ENCODE measurements around the gene WDR59. TPM values are rescaled to one million over a fixed set of nuclear protein-coding genes. Genes with fewer than 3 reads are reported as not detected.
"Not testable (repeated sequence)": the region's sequence is repeated elsewhere in the genome, so short reads cannot be mapped to it uniquely, and the experiment has no call there.

WDR59 gene
- total RNA-seq, 2 experiments from 2014 or later: 59.0 to 74.6 TPM

DNA sequence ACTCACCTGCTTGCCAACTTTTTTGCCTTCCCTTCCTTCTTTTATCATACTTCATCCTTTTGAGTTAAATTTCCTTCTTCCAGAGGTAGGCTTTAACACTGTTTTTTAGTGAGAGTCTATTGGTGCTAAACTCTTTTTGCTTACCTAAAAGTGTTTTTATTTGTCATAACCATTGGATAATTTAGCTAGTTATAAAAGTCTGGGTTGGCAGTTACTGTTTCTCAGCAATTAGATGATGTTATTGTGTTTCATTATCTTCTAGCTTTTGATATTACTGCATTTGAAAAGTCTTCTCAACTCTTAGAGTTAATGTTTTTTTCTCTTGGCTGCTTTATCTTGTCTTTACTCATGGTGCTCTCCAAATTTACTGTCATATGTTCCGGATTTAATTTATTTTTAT lies 36.5 kb upstream of the WDR59 start:
- peaks cover 10% of the 10 kb centered on the region for H3K9me3 Mint-ChIP-seq (ENCODE audit: low read depth)
- H3K27me3 Mint-ChIP-seq: no peaks in the 10 kb centered on the region
- H3K27ac Mint-ChIP-seq: no peak overlapping the region
- no peak for DNase-seq
- peaks cover 35% of the 10 kb centered on the region for H3K36me3 Mint-ChIP-seq
- peaks cover 37% of the 10 kb centered on the region for H3K4me1 Mint-ChIP-seq
- no peak overlapping the region for H3K4me3 Mint-ChIP-seq
- ATAC-seq: no peak
- CTCF ChIA-PET: interaction anchor here (0.8 kb wide), 1 partner anchor 14 kb away, joined by 3 read pairs; no protein-coding TSS in a partner anchor

DNA sequence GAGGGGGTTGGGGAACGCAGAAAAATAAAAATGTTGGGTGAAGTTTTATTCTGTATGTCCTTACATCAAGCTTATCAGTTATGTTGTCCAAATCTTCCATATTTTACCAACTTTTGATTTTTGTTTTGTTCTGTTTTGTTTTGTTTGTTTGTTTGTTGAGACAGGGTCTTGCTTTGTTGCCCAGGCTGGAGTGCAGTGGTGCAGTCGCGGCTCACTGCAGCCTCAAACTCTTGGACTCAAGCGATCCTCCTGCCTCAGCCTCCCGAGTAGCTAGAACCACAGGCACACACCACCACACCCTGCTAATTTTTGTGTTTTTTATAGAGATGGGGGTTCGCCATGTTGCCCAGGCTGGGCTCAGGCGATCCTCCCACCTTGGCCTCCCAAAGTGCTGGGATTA lies 34.7 kb upstream of the WDR59 start:
- H3K36me3 Mint-ChIP-seq: peaks cover 33% of the 10 kb centered on the region
- H3K4me3 Mint-ChIP-seq: no peak overlapping the region
- no peak overlapping the region for H3K27ac Mint-ChIP-seq
- DNase-seq (no peak), ATAC-seq (no peak)
- CTCF ChIA-PET: interaction anchor here (1.1 kb wide), 1 partner anchor 11 kb away, joined by 4 read pairs; no protein-coding TSS in a partner anchor
- H3K9me3 Mint-ChIP-seq (ENCODE audit: low read depth): peaks cover 10% of the 10 kb centered on the region
- H3K4me1 Mint-ChIP-seq: peaks cover 31% of the 10 kb centered on the region
- H3K27me3 Mint-ChIP-seq: no peaks in the 10 kb centered on the region

DNA sequence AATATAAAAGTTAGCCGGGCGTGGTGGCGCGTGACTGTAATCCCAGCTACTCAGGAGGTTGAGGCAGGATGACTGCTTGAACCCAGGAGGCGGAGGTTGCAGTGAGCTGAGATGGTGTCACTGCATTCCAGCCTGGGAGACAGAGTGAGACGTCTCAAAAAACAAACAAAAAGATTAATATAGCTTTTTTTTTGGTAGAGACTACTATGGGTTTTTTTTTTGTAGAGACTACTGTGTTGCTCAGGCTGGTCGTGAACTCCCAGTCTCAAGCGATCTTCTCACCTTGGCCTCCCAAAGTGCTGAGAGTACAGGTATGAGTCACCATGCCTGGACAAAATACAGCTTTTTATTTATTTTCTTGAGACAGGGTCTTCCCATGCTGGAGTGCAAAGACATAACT lies 34.1 kb upstream of the WDR59 start:
- no peaks in the 10 kb centered on the region for H3K27me3 Mint-ChIP-seq
- H3K36me3 Mint-ChIP-seq: peaks cover 35% of the 10 kb centered on the region
- H3K9me3 Mint-ChIP-seq (ENCODE audit: low read depth): peaks cover 10% of the 10 kb centered on the region
- CTCF ChIA-PET: interaction anchor here (1.1 kb wide), 1 partner anchor 11 kb away, joined by 4 read pairs; no protein-coding TSS in a partner anchor
- peaks cover 27% of the 10 kb centered on the region for H3K4me1 Mint-ChIP-seq
- DNase-seq: no peak
- no peak overlapping the region for H3K4me3 Mint-ChIP-seq
- ATAC-seq: no peak
- H3K27ac Mint-ChIP-seq: no peak overlapping the region

DNA sequence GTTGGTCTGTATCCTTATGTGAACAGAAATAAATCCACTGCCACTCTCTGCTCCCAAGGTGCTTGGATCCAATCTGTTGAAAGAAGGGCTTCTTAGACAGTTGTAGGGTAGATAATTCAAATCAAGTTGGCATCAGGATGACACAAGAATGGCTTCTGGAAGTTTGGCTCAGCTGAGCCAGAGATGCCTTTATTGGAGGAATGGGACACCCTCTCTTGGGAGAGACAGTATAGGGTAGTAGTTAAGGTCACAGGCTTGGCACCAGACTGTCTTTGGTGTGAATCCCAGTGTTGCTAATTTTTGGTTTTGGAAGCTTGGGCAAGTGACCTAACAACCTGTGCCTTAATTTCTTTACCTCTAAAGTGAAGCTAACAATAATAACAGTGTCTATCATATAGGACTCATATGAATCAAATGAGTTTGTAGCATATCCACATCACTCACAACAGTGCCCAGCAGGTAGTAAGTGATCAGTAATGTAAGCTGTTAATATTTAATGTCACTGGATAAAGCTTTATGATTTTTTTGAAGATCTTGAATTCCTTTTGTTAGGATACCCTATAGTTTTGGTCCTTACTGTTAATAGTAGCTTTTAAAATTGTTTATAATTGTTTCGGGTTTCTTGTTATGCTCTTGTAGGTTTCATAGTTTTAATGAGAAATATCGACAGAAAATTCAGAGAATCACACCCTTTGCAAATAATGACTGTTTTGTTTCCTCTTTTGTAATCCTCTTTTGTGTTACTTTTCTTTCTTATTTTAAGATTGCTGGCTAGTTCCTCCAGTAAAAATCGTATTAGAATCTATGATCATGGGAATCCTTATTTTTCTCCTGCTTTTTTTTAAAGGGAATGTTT lies 33.0 kb upstream of the WDR59 start:
- Mint-ChIP-seq H3K9me3 (ENCODE audit: low read depth) (peaks cover 10% of the 10 kb centered on the region), H3K4me3 (no peak overlapping the region), H3K27me3 (no peaks in the 10 kb centered on the region), H3K4me1 (peaks cover 30% of the 10 kb centered on the region), H3K36me3 (peaks cover 31% of the 10 kb centered on the region), H3K27ac (no peak overlapping the region)
- no peak for DNase-seq
- no peak for ATAC-seq
- CTCF ChIA-PET: interaction anchor here (1.0 to 1.1 kb wide), 2 partner anchors 11 to 19 kb away, joined by 3 read pairs; partner anchors contain the start of gene ZNRF1

DNA sequence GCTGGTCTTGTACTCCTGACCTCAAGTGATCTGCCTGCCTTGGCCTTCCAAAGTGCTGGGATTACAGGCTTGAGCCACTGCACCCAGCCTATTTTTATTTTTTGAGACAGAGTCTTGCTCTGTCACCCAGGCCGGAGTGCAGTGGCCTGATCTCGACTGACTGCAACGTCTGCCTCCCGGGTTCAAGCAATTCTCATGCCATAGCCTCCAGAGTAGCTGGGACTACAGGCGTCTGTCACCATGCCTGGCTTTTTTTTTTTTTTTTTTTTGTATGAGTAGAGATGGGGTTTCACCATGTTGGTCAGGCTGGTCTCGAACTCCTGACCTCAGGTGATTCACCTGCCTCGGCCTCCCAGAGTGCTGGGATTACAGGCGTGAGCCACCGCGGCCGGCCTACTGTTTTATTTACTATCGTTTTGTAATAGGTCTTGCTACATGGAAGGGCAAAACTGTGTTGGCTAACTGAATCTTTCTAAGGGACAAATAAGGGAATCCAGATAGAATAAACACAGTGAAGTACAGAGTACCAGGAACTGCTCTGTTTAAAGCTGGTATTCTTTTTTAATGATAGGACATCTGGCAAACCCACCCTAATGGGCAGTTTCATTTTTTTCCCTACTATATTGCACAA lies 31.6 kb upstream of the WDR59 start:
- not testable (repeated sequence) for H3K4me3 Mint-ChIP-seq; H3K27me3 Mint-ChIP-seq; H3K9me3 Mint-ChIP-seq (ENCODE audit: low read depth); H3K27ac Mint-ChIP-seq; ATAC-seq; DNase-seq
- H3K4me1 Mint-ChIP-seq: peaks cover 41% of the 10 kb centered on the region
- CTCF ChIA-PET: interaction anchor here (1.1 to 1.6 kb wide), 2 partner anchors 10 to 94 kb away, joined by 3 to 4 read pairs; no protein-coding TSS in a partner anchor
- peaks cover 23% of the 10 kb centered on the region for H3K36me3 Mint-ChIP-seq

DNA sequence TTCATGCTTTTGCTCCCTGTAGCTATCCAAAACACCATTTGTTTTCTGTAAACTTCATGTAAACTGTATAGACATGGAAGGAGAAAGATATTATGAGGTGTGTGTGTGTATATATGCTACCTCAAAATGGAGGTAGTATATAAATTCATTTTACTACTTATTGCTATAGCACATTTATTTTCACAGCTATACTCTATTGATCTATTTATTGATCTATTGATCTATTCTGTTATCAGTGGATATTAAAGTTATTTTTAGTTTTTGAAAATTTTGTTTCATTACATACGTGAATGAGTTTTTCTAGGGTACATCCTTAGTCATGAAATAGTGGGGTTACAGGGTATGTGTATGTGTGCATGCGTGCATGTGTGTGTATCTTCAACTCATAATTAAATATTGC lies 29.4 kb upstream of the WDR59 start:
- Mint-ChIP-seq H3K27me3 (no peaks in the 10 kb centered on the region), H3K4me3 (no peak overlapping the region), H3K27ac (no peak overlapping the region), H3K36me3 (peaks cover 8% of the 10 kb centered on the region), H3K9me3 (ENCODE audit: low read depth) (no peaks in the 10 kb centered on the region), H3K4me1 (peaks cover 44% of the 10 kb centered on the region)
- ATAC-seq (no peak), DNase-seq (no peak)
- CTCF ChIA-PET: interaction anchor here (0.7 to 2.7 kb wide), 5 partner anchors 12 to 185 kb away, joined by 3 to 11 read pairs (median 3); partner anchors contain the start of gene ZNRF1

DNA sequence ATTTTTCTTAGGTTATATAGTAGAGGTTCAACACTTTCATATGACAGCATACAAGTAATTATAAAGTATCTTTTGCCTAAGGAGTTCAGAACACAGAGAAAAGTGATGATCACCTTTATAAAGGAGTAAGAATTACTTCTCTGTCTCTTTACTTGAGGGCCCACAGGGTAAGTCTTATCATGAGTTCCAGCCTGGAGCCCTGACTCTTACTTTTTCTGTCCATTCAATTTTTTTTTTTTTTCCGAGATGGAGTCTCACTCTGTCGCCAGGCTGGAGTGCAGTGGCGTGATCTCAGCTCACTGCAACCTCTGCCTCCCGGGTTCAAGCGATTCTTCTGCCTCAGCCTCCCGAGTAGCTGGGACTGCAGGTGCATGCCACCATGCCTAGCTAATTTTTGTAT lies 28.2 kb upstream of the WDR59 start:
- DNase-seq; H3K4me3 Mint-ChIP-seq; H3K9me3 Mint-ChIP-seq (ENCODE audit: low read depth); H3K27ac Mint-ChIP-seq; ATAC-seq; H3K27me3 Mint-ChIP-seq: not testable (repeated sequence)
- Mint-ChIP-seq H3K4me1 (peaks cover 46% of the 10 kb centered on the region), H3K36me3 (peaks cover 11% of the 10 kb centered on the region)
- CTCF ChIA-PET: interaction anchor here (1.0 to 3.2 kb wide), 6 partner anchors 14 to 98 kb away, joined by 3 to 25 read pairs (median 4); partner anchors contain the start of genes WDR59 and ZNRF1

DNA sequence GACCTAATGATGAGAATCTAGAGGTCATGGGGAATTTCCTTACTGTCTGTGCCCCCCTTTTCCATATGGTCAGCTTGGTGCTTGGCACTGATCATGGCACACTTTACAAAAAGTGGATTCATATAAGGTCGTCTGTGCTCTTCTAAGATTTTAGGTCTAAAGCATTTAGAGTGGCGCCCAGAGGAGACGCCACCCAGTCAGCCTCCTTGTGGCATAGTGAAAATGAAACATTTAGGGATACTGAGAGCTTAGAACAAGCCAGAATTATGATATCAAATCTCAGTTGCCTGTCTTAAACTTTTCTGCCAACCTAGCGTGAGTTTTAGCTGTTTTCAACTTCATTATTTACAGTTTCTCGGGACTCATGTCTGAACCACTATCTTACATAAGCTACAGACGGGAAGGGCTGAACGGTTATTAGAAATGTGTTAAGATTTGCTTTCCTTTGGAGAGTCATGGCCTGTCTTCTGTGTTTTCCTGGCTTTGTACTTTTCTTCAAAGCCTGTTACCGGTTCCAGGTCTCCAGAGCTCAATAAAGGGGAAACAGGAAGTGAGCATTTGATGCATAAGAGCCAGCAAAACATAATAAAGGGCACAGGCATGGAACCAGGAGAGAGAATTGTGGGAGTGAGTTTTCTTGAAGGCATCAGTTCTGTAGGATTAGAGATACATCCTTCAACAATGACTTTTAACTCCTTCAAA lies 27.6 kb upstream of the WDR59 start:
- H3K4me3 Mint-ChIP-seq: peak overlapping the region; percentile 62
- no peak for DNase-seq
- CTCF ChIA-PET: interaction anchor here (1.0 to 3.2 kb wide), 6 partner anchors 14 to 99 kb away, joined by 3 to 25 read pairs (median 4); partner anchors contain the start of genes WDR59 and ZNRF1

DNA sequence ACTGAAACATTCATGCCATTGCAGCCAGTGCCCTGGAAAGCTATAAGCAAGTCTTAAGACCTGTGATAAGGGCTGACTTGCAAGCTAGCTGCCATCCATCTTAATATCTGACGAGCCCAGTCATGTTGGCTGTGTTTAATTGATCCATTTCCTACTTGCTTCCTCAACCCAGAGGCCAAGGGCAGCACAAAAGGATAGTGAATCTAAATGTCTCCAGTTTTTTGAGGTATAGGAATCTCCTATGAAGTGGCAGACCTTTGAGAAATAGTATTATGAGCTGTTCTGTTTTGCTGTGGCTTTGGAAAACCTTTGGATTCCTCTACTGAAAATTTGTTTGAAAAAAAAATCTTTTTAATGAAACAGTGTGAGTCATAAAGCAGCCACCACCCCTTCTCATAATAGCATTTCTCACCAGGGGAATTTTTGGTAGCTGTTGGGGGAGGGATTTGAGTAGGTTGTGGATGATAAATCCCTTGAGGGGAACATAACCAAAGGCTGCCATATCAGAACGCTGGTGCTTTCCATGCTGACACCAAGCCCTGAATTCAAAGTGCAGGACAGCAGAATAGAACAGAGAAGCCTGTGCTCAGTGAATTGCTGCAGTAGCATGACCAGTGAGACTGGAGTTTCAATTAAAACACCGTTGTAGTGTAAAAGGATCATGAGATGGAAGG lies 26.8 kb upstream of the WDR59 start:
- no peaks in the 10 kb centered on the region for H3K9me3 Mint-ChIP-seq (ENCODE audit: low read depth)
- H3K27ac Mint-ChIP-seq: peak overlapping the region; percentile 74
- CTCF ChIA-PET: interaction anchor here (1.1 to 3.2 kb wide), 6 partner anchors 13 to 100 kb away, joined by 3 to 25 read pairs (median 5); partner anchors contain the start of genes WDR59 and ZNRF1
- H3K27me3 Mint-ChIP-seq: no peaks in the 10 kb centered on the region
- peaks cover 14% of the 10 kb centered on the region for H3K36me3 Mint-ChIP-seq
- peak overlapping the region; percentile 62 for H3K4me3 Mint-ChIP-seq
- peak; percentile 66 for ATAC-seq
- DNase-seq: peak; percentile 55
- H3K4me1 Mint-ChIP-seq: peaks cover 39% of the 10 kb centered on the region

More for the DNA sequence above, 27.6 kb upstream of the WDR59 start:
- peaks cover 41% of the 10 kb centered on the region for H3K4me1 Mint-ChIP-seq
- peaks cover 13% of the 10 kb centered on the region for H3K36me3 Mint-ChIP-seq
- H3K27me3 Mint-ChIP-seq: no peaks in the 10 kb centered on the region
- no peaks in the 10 kb centered on the region for H3K9me3 Mint-ChIP-seq (ENCODE audit: low read depth)
- H3K27ac Mint-ChIP-seq: peak overlapping the region; percentile 74
- peak; percentile 63 for ATAC-seq

DNA sequence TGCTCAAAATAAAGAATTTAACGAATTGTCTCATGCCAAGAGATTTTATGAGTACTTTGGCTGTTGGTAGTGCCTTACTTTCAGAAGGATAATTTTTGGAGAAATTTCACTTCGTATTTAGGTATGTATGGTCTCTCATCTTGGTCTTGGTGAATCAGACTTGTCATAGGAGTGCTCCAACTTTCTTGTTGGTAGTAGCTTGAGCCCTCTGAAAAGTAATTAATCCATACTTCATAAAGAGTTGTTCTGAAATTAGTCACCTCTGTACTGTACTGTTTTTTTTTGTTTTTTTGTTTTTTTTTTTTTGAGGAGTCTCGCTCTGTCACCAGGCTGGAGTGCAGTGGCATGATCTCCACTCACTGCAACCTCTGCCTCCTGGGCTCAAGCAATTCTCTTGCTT lies 25.5 kb upstream of the WDR59 start:
- Mint-ChIP-seq H3K9me3 (ENCODE audit: low read depth) (no peaks in the 10 kb centered on the region), H3K27ac (no peak overlapping the region), H3K4me1 (peaks cover 39% of the 10 kb centered on the region), H3K36me3 (peaks cover 15% of the 10 kb centered on the region), H3K27me3 (no peaks in the 10 kb centered on the region), H3K4me3 (no peak overlapping the region)
- no peak for ATAC-seq
- no peak for DNase-seq
- CTCF ChIA-PET: interaction anchor here (1.3 to 3.2 kb wide), 3 partner anchors 12 to 101 kb away, joined by 3 to 25 read pairs (median 6); partner anchors contain the start of gene ZNRF1

DNA sequence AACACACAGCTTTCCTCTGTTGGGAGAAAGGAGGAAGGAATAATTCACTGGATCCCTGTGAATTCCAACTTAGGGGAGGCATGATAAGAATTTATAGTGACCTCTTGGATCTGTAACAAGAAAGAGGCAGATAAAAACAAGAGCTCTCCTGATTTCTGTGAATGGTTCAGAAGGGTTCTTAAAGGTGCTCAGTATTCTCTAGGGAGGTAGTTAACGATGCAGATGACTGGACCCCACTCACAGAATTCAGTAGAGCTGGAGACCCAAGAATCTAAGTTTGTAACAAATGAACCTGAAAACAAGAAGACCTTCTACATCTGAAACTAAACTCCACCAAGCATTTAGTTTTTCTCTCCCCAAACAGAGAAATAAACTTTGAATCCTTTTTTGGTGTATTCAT lies 22.5 kb upstream of the WDR59 start:
- Mint-ChIP-seq H3K27me3 (no peaks in the 10 kb centered on the region), H3K4me3 (no peak overlapping the region), H3K36me3 (peaks cover 19% of the 10 kb centered on the region), H3K9me3 (ENCODE audit: low read depth) (no peaks in the 10 kb centered on the region), H3K27ac (no peak overlapping the region), H3K4me1 (peaks cover 36% of the 10 kb centered on the region)
- ATAC-seq (no peak), DNase-seq (no peak)
- CTCF ChIA-PET: interaction anchor here (1.2 to 2.1 kb wide), 4 partner anchors 9 to 104 kb away, joined by 3 to 8 read pairs (median 4); partner anchors contain the start of gene ZNRF1

DNA sequence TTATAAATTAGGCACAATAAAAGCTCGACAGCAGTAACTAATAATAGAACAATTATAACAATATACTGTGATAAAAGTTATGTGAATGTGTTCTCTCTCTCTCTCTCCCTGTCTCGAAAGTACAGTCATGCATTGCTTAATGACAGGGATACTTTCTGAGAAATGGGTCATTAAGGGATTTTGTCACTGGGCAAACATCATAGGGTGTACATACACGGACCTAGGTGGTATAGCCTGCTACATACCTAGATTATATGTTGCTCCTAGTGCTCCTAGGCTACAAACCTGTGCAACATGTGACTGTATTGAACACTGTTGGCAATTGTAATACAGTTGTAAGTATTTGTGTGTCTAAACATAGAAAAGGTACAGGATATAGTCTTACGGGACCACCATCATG lies 20.8 kb upstream of the WDR59 start:
- ATAC-seq (no peak), DNase-seq (no peak)
- H3K4me1 Mint-ChIP-seq: peaks cover 34% of the 10 kb centered on the region
- no peaks in the 10 kb centered on the region for H3K9me3 Mint-ChIP-seq (ENCODE audit: low read depth)
- H3K27me3 Mint-ChIP-seq: peaks cover 3% of the 10 kb centered on the region
- H3K36me3 Mint-ChIP-seq: peaks cover 22% of the 10 kb centered on the region
- CTCF ChIA-PET: interaction anchor here (0.9 to 1.0 kb wide), 2 partner anchors 57 to 105 kb away, joined by 3 to 4 read pairs; no protein-coding TSS in a partner anchor
- H3K27ac Mint-ChIP-seq: no peak overlapping the region
- H3K4me3 Mint-ChIP-seq: no peak overlapping the region

All from activated CD8-positive, alpha-beta memory T cell treated with anti-CD3 and anti-CD28 coated beads, Interleukin-2, amount 10 ng/mL, durations not matched to agents 7 days and 5 days (primary cell).